DND-41 (cell line): ENCODE measurements around the gene CYB561.

Experiments
- ATAC-seq: fragments of 200-7000 bp; cut with Tn5 transposase; 3 replicates; pipeline ENCODE4 v1.9.1; 2021; ENCODE audit warnings: low read depth; ENCODE audit not compliant: insufficient read depth
- DNase-seq: peaks from one replicate; pipeline ENCODE4 v3.0.0-alpha.2; 2020
- H2AFZ ChIP-seq: 2 replicates; pipeline ENCODE4 v1.6.0; 2012; ENCODE audit warnings: low read depth, low read length
- H3K27ac ChIP-seq: 2 replicates; pipeline ENCODE4 v1.5.1; 2012; ENCODE audit warnings: low read length, inconsistent platforms
- H3K27me3 ChIP-seq: fragments of 200-600 bp; sonication (generic); 2 replicates; pipeline ENCODE4 v1.6.0; 2012; ENCODE audit warnings: low read length, mild to moderate bottlenecking, inconsistent platforms; ENCODE audit not compliant: insufficient read depth, poor library complexity
- H3K36me3 ChIP-seq: 2 replicates; pipeline ENCODE4 v1.5.1; 2012; ENCODE audit warnings: low read length, inconsistent platforms; ENCODE audit not compliant: insufficient read depth
- H3K4me1 ChIP-seq: 2 replicates; pipeline ENCODE4 v1.5.1; 2012; ENCODE audit warnings: mild to moderate bottlenecking, low read length; ENCODE audit not compliant: insufficient read depth
- H3K4me2 ChIP-seq: 2 replicates; pipeline ENCODE4 v1.6.0; 2012; ENCODE audit warnings: mild to moderate bottlenecking, moderate library complexity, low read length, inconsistent platforms; ENCODE audit not compliant: insufficient read depth
- H3K4me3 ChIP-seq, 2 experiments: fragments of 200-600 bp in 1 of 2; shearing (Covaris generic) in 1 of 2; 2 replicates each; pipeline ENCODE4 v1.5.1; 2012 to 2016; ENCODE audit warnings: inconsistent platforms in 2 of 2, low read length in 2 of 2, mild to moderate bottlenecking in 2 of 2, low read depth in 1 of 2, moderate library complexity in 1 of 2
- H3K79me2 ChIP-seq: 2 replicates; pipeline ENCODE4 v1.6.0; 2012; ENCODE audit warnings: low read length, inconsistent platforms; ENCODE audit not compliant: insufficient read depth
- H3K9ac ChIP-seq: 2 replicates; pipeline ENCODE4 v1.6.0; 2012; ENCODE audit warnings: low read depth, mild to moderate bottlenecking, inconsistent platforms, low read length, moderate library complexity
- H3K9me3 ChIP-seq: 2 replicates; pipeline ENCODE4 v1.5.1; 2012; ENCODE audit warnings: low read length, moderate library complexity, mild to moderate bottlenecking, inconsistent platforms; ENCODE audit not compliant: insufficient read depth, severe bottlenecking
- H4K20me1 ChIP-seq: 2 replicates; pipeline ENCODE4 v1.6.0; 2012; ENCODE audit warnings: low read length; ENCODE audit not compliant: insufficient read depth
- CTCF ChIP-seq: IDR thresholded peaks from 2 replicates; pipeline ENCODE4 v1.5.1; 2012; ENCODE audit warnings: borderline replicate concordance, low read length, moderate library complexity, mild to moderate bottlenecking; ENCODE audit not compliant: poor library complexity, severe bottlenecking; ENCODE audit errors: extremely low read depth
- EZH2 ChIP-seq: IDR thresholded peaks from 3 replicates; pipeline ENCODE4 v1.6.1; 2012; ENCODE audit warnings: borderline replicate concordance, low read depth, mild to moderate bottlenecking, moderate library complexity, low read length, inconsistent platforms; ENCODE audit not compliant: severe bottlenecking

CYB561 gene

GRCh38 chr17:63412234-63412633 is 33.9 kb downstream of the CYB561 start:
- Histone ChIP-seq H3K27me3 (no peaks in the 10 kb centered on the region), H3K4me3 (no peak overlapping the region), H2AFZ (no peak overlapping the region), H3K79me2 (no peaks in the 10 kb centered on the region), H3K9me3 (no peaks in the 10 kb centered on the region), H3K9ac (no peak overlapping the region), H3K4me2 (no peak overlapping the region), H4K20me1 (no peaks in the 10 kb centered on the region), H3K4me1 (no peaks in the 10 kb centered on the region), H3K36me3 (no peaks in the 10 kb centered on the region), H3K27ac (no peak overlapping the region)
- no peak for ATAC-seq
- no peak for DNase-seq
- no peak for TF ChIP-seq EZH2
- no peak for TF ChIP-seq CTCF

- no peaks in the 10 kb centered on the region for H3K9me3 ChIP-seq
- H4K20me1 ChIP-seq = no peaks in the 10 kb centered on the region
- no peaks in the 10 kb centered on the region for H3K79me2 ChIP-seq
- ATAC-seq = no peak
- no peak overlapping the region for H3K27ac ChIP-seq
- no peak overlapping the region for H2AFZ ChIP-seq
- no peaks in the 10 kb centered on the region for H3K36me3 ChIP-seq
- H3K4me2 ChIP-seq = no peak overlapping the region
- H3K27me3 ChIP-seq = no peaks in the 10 kb centered on the region
- H3K4me1 ChIP-seq = no peaks in the 10 kb centered on the region
- TF ChIP-seq EZH2 (no peak), CTCF (no peak)
- DNase-seq = no peak
- no peak overlapping the region for H3K9ac ChIP-seq
- H3K4me3 ChIP-seq = no peak overlapping the region
Measured at GRCh38 chr17:63407741-63408330, 38.3 kb downstream of the CYB561 start.

- Histone ChIP-seq H3K36me3 (no peaks in the 10 kb centered on the region), H2AFZ (no peak overlapping the region)
- TF ChIP-seq CTCF (peak; percentile 91), EZH2 (no peak)
Measured at GRCh38 chr17:63406689-63407330, 39.3 kb downstream of the CYB561 start.

More at GRCh38 chr17:63406689-63407330, 39.3 kb downstream of the CYB561 start:
- Histone ChIP-seq H4K20me1 (no peaks in the 10 kb centered on the region), H3K9ac (no peak overlapping the region), H3K4me3 (no peak overlapping the region), H3K79me2 (no peaks in the 10 kb centered on the region), H3K9me3 (no peaks in the 10 kb centered on the region), H3K27ac (no peak overlapping the region), H3K4me1 (no peaks in the 10 kb centered on the region), H3K4me2 (no peak overlapping the region), H3K27me3 (no peaks in the 10 kb centered on the region)
- peak; percentile 76 for DNase-seq
- ATAC-seq = peak; percentile 97
